H1 (cell line): Measurements from ENCODE around the gene TEX2. TPM values are rescaled to one million over a fixed set of nuclear protein-coding genes. Genes with fewer than 3 reads are reported as not detected.

Source experiments
- POLR2A ChIP-seq, 2 experiments: IDR thresholded peaks; 1 replicate in 1 of 2; 2 replicates in 1 of 2; pipeline ENCODE4 v1.6.1; 2011; ENCODE audit warnings: low read depth in 2 of 2, low read length in 2 of 2, mild to moderate bottlenecking in 2 of 2; ENCODE audit errors: control extremely low read depth in 1 of 2
- POLR2AphosphoS5 ChIP-seq: IDR thresholded peaks from 2 replicates; pipeline ENCODE4 v1.6.1; 2011; ENCODE audit warnings: low read depth, low read length
- USF2 ChIP-seq: IDR thresholded peaks from 2 replicates; pipeline ENCODE4 v1.6.1; 2011; ENCODE audit warnings: low read length, improper control_type of control experiment
- polyA plus RNA-seq, 7 experiments: library from polyadenylated mRNA; depleted of rRNA in 3 of 7; stranded (reverse) in 5 of 7; unstranded in 2 of 7; fragments of >200 nt in 5 of 7; fragments of 200-250 nt in 2 of 7; gene quantifications; 1 replicate in 5 of 7; 2 replicates in 1 of 7; 4 replicates in 1 of 7; pipeline versions ENCODE4 v1.2.1 to v1.2.3, GENCODE V29; 2011 to 2013; ENCODE audit warnings: missing spikeins in 2 of 7, mixed read lengths in 2 of 7
- total RNA-seq: library from RNA; stranded (reverse); fragmentation: NEBNext Ultra II Directional; extraction: Animal tissue kit (Norgen Biotek cat#: 25700); gene quantifications from 2 replicates; pipeline ENCODE4 v1.2.1, GENCODE V29; 2021
- TF ChIP-seq, protein P1 (sequence below): fragments of 300-600 bp; sonication (generic); IDR thresholded peaks from 2 replicates; pipeline ENCODE4 v1.7.1; 2012; ENCODE audit warnings: low read length, moderate library complexity, mild to moderate bottlenecking, inconsistent platforms; ENCODE audit not compliant: insufficient replicate concordance

TEX2 gene
- total and polyA plus RNA-seq, 2 of the 8 experiments (the other 6 are each of a cell fraction or from before 2014, with no cell fraction given): 6.1 to 15.6 TPM

GRCh38 chr17:64261417-64262145 lies 1.5 kb downstream of the TEX2 start (continued):
- TF ChIP-seq, protein P1, sequence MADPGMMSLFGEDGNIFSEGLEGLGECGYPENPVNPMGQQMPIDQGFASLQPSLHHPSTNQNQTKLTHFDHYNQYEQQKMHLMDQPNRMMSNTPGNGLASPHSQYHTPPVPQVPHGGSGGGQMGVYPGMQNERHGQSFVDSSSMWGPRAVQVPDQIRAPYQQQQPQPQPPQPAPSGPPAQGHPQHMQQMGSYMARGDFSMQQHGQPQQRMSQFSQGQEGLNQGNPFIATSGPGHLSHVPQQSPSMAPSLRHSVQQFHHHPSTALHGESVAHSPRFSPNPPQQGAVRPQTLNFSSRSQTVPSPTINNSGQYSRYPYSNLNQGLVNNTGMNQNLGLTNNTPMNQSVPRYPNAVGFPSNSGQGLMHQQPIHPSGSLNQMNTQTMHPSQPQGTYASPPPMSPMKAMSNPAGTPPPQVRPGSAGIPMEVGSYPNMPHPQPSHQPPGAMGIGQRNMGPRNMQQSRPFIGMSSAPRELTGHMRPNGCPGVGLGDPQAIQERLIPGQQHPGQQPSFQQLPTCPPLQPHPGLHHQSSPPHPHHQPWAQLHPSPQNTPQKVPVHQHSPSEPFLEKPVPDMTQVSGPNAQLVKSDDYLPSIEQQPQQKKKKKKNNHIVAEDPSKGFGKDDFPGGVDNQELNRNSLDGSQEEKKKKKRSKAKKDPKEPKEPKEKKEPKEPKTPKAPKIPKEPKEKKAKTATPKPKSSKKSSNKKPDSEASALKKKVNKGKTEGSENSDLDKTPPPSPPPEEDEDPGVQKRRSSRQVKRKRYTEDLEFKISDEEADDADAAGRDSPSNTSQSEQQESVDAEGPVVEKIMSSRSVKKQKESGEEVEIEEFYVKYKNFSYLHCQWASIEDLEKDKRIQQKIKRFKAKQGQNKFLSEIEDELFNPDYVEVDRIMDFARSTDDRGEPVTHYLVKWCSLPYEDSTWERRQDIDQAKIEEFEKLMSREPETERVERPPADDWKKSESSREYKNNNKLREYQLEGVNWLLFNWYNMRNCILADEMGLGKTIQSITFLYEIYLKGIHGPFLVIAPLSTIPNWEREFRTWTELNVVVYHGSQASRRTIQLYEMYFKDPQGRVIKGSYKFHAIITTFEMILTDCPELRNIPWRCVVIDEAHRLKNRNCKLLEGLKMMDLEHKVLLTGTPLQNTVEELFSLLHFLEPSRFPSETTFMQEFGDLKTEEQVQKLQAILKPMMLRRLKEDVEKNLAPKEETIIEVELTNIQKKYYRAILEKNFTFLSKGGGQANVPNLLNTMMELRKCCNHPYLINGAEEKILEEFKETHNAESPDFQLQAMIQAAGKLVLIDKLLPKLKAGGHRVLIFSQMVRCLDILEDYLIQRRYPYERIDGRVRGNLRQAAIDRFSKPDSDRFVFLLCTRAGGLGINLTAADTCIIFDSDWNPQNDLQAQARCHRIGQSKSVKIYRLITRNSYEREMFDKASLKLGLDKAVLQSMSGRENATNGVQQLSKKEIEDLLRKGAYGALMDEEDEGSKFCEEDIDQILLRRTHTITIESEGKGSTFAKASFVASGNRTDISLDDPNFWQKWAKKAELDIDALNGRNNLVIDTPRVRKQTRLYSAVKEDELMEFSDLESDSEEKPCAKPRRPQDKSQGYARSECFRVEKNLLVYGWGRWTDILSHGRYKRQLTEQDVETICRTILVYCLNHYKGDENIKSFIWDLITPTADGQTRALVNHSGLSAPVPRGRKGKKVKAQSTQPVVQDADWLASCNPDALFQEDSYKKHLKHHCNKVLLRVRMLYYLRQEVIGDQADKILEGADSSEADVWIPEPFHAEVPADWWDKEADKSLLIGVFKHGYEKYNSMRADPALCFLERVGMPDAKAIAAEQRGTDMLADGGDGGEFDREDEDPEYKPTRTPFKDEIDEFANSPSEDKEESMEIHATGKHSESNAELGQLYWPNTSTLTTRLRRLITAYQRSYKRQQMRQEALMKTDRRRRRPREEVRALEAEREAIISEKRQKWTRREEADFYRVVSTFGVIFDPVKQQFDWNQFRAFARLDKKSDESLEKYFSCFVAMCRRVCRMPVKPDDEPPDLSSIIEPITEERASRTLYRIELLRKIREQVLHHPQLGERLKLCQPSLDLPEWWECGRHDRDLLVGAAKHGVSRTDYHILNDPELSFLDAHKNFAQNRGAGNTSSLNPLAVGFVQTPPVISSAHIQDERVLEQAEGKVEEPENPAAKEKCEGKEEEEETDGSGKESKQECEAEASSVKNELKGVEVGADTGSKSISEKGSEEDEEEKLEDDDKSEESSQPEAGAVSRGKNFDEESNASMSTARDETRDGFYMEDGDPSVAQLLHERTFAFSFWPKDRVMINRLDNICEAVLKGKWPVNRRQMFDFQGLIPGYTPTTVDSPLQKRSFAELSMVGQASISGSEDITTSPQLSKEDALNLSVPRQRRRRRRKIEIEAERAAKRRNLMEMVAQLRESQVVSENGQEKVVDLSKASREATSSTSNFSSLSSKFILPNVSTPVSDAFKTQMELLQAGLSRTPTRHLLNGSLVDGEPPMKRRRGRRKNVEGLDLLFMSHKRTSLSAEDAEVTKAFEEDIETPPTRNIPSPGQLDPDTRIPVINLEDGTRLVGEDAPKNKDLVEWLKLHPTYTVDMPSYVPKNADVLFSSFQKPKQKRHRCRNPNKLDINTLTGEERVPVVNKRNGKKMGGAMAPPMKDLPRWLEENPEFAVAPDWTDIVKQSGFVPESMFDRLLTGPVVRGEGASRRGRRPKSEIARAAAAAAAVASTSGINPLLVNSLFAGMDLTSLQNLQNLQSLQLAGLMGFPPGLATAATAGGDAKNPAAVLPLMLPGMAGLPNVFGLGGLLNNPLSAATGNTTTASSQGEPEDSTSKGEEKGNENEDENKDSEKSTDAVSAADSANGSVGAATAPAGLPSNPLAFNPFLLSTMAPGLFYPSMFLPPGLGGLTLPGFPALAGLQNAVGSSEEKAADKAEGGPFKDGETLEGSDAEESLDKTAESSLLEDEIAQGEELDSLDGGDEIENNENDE: no peak
- TF ChIP-seq POLR2A (IDR thresholded peaks at IDR 0.05; ENCODE audit: control extremely low read depth in 1 of 2, low read depth in 2 of 2, low read length in 2 of 2): no peak
- no peak for TF ChIP-seq POLR2AphosphoS5
- no peak for TF ChIP-seq USF2
